ENCODE data around the gene MDGA2.
"Not testable (repeated sequence)": the region's sequence is repeated elsewhere in the genome, so short reads cannot be mapped to it uniquely, and the experiment has no call there.

Gene MDGA2

DNA sequence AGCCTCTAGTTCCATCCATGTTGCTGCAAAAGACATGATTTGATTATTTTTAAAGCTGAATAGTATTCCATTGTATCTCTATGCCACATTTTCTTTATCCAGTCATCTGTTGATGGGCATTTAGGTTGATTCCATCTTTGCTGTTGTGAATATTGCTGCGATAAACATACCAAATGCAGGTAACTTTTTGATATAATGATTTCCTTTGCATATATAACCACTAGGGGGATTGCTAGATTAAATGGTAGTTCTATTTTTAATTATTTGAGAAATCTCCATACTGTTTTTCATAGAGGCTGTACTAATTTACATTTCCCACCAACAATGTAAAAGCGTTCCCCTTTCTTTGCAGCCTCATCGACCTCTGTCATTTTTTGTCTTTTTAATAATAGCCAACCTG is 342.5 kb downstream of the MDGA2 start:
- DNase-seq (ENCODE audit: low read depth, low spot score) = no peak

- peak; percentile 56 for DNase-seq (ENCODE audit: low read depth, low spot score)
These were observed 343.3 kb downstream of the MDGA2 start for GRCh38 chr14:47332106-47332505.

DNA sequence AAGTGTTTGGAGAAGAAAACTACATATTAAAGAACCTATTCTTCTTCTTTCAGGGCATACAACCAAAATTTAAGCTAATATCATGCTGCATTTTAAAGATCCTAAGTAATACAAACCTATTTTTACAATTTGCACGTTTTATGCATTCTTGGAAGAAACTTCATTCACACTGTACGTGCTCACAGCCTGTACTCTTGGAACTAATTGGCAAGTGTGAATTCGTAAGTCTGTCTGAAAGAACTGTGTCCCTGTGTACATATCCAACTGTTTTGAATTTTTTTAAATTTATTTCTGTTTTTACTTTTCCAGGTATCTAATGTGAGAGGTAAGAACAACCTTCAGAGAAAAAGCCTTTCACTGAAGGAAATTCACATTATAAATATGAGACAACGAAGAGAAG is 347.0 kb downstream of the MDGA2 start:
- DNase-seq (ENCODE audit: low read depth, low spot score) = no peak

DNA sequence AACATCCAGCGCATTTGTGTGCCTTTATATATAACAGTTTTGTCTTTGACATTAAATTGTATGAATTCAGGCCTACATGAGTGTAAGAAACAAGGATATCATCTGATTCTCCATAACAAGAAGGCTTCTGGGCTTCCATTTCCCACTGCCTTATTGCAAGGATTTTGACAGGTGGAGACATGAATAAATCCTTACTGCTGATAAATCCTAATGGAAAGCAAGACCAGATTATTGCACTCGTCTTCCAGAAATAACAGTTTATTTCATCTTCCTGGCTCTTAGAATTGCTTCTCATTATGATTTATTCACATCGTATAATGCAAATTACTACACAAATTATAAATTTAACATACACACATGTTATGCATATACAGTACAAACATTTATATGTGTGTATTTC is 348.1 kb downstream of the MDGA2 start:
- DNase-seq (ENCODE audit: low read depth, low spot score) = no peak

GRCh38 chr14:47322751-47323150 is 352.7 kb downstream of the MDGA2 start:
- no peak for DNase-seq (ENCODE audit: low read depth, low spot score)

GRCh38 chr14:47302121-47302520 is 373.3 kb downstream of the MDGA2 start:
- DNase-seq (ENCODE audit: low read depth, low spot score) = no peak

- DNase-seq (ENCODE audit: low read depth, low spot score) = peak; percentile 62
These were observed 374.6 kb downstream of the MDGA2 start for GRCh38 chr14:47300796-47301195.

DNA sequence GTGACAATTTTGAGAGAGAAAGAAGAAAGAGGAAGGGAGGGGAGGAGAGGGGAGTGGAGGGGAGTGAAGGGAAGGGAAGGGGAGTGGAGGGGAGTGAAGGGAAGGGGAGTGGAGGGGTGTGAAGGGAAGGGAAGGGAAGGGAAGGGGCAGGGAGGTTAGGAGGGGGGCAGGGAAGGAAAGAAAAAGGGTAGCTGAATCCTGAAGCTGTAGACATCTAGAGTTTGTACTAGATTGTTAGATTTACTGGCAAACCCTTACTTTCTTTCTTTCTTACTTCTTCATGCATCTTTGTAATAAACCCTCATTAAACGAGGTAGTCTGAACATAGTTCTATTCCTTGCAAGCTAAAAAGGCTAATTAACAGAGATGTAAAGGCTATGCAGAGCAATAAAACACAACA is 378.0 kb downstream of the MDGA2 start:
- DNase-seq (ENCODE audit: low read depth, low spot score) = no peak

GRCh38 chr14:47284283-47284682 is 391.1 kb downstream of the MDGA2 start:
- peak; percentile 21 for DNase-seq (ENCODE audit: low read depth, low spot score)

DNA sequence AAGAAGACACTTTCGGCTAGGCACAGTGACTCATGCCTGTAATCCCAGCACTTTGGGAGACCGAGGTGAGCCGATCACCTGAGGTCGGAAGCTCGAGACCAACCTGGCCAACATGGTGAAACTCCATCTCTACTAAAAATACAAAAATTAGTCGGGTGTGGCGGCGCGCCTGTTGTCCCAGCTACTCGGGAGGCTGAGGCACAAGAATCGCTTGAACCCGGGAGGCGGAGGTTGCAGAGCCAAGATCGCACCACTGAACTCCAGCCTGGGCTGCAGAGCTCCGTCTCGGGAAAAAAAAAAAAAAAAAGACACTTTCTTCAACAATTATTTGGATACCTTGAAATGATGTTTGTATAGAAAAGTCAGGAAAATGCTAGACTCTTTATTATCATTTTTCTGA is 393.6 kb downstream of the MDGA2 start:
- not testable (repeated sequence) for DNase-seq (ENCODE audit: low read depth, low spot score)

- peak; percentile 69 for DNase-seq (ENCODE audit: low read depth, low spot score)
These were observed 397.1 kb downstream of the MDGA2 start for GRCh38 chr14:47278233-47278842.

GRCh38 chr14:47277703-47278102 is 397.7 kb downstream of the MDGA2 start:
- no peak for DNase-seq (ENCODE audit: low read depth, low spot score)

GRCh38 chr14:47276931-47277330 is 398.5 kb downstream of the MDGA2 start:
- DNase-seq (ENCODE audit: low read depth, low spot score) = no peak

DNA sequence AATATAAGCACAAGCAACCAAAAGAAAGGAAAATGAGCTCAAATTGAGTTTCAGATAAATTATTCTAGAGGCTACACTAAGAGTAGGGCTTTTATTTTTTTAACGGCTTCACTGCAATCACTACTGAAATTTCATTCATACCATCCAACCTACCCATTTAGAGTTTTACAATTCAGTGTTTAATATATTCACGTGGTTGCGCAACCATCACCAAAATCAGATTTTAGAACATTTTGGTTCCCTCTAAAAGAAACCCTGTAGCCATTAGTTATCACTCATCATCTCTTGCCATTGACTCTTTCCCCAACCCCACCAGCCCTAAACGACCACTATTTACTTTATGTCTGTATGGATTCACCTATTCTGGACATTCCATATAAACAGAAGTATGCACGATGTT is 401.5 kb downstream of the MDGA2 start:
- DNase-seq (ENCODE audit: low read depth, low spot score) = no peak

DNA sequence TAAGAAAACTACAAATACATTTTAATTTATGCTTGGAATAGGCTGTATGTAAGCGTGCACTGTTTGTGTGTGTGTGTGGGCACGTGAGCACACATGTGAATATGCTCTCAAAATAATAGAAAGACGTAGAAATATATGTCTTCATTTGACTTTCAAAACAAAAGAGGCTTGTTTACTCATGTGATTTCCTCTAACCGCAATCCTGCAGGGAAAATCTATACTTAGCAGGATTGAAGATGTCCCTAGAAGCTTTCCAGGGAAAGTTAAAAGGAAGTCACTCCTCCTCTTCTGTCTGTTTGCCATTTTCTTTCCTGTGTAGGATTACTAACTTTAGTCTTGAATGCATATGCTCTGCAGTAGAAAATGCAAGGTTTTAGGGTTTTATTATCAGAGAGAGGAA is 404.7 kb downstream of the MDGA2 start:
- no peak for DNase-seq (ENCODE audit: low read depth, low spot score)

DNA sequence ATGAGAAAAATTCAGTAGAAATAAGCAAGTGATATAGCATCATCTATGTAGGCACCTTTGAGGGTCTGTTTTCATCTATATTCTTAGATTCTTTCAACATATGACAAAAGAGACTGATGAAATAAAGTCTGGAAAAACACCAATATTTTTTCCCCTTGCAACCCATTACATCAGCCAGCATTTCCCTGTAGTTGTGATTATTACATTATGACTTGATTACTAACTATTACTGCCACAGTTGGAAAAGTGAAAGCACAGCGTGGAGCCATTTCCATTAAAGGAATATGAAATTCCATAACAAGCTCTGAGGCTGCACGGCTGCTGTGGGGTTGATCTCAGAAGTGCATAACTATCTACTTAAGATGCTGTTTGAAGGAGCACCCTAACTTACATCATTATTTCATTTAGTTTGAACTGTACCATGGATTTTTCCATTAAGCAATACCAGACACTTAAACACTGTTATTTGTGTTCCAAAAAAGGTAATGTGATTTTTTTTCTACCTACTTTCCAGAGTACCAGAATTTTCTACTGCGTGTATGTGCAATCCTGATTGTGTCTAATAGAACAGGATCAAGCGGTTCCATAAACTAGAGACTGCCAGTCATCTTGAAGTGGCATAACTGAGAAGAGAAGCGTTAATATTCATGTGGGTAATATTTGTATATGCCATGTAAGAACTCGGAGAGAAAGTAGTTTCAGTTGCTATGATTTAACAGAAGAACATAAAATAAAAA is 405.5 kb downstream of the MDGA2 start:
- no peak for DNase-seq (ENCODE audit: low read depth, low spot score)

GRCh38 chr14:47264842-47265241 is 410.6 kb downstream of the MDGA2 start:
- no peak for DNase-seq (ENCODE audit: low read depth, low spot score)

DNA sequence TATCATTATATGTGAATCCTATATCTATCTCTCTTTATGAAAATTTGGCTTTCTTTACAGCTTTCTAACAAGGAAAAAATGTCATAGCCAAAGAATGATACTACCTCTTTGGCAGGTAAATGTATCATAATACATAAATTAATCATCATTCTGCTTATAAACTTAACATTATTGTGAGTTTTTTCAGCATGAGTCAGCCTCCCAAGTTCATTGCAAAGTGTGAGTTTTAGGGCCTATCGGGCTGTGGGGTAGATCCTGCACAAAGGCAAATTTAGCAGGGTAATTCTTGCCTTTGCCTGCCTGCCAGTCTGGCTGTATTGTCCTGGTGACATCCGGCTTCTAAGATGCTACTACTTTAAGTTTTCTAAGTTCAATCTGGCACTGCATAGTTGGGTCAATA is 412.6 kb downstream of the MDGA2 start:
- no peak for DNase-seq (ENCODE audit: low read depth, low spot score)

DNA sequence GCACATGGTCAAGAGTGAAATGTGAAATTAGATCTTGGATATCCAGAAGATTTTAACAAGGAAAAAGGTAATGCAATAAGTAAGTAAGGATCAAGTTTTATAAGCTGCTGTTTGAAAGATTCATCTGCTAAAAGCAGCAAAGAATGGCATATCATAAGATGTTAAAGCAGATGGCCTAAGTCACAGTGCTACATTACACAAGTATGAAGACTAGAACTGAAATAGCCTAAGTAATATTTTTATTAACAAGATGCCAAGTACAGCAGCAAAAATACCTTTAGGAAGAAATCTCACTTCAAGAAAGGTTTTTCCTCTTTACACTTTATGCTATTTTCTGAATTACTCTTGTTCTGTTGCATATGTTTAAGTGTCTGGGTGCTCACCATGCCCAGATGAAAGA is 414.1 kb downstream of the MDGA2 start:
- no peak for DNase-seq (ENCODE audit: low read depth, low spot score)

DNA sequence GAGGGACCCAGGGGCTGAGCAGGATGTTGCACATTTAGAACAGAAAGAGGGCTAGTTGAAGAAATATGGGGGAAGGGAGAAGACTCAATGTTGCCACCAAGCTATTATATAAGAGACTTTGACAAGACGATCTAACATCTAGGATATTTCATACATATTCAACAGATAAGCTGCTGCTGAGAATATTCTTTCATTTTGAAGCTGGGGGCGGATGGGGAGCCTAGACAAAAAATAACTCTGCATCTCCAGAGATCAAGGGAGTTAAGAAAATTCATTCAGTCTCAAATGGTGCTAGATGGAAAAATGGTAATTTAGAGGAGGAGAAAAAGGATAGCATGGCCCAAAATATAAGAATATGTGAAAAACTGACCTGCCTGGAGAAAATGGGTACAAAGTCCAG is 415.6 kb downstream of the MDGA2 start:
- no peak for DNase-seq (ENCODE audit: low read depth, low spot score)

- DNase-seq (ENCODE audit: low read depth, low spot score) = no peak
These were observed 418.4 kb downstream of the MDGA2 start for GRCh38 chr14:47257013-47257412.

DNA sequence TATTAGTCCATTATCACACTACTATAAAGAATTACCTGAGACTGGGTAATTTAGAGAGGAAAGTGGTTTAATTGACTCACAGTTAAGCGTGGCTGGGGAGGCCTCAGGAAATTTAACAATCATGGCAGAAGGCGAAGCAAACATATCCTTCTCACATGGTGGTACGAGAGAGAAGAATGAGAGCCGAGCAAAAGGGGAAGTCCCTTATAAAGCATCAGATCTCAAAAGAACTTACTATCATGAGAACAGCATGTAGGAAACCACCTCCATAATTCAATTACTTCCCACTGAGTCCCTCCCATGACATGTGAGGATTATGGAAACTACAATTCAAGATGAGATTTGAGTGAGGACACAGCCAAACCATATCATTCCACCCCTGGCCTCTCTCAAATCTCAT is 422.6 kb downstream of the MDGA2 start:
- DNase-seq (ENCODE audit: low read depth, low spot score) = no peak

DNA sequence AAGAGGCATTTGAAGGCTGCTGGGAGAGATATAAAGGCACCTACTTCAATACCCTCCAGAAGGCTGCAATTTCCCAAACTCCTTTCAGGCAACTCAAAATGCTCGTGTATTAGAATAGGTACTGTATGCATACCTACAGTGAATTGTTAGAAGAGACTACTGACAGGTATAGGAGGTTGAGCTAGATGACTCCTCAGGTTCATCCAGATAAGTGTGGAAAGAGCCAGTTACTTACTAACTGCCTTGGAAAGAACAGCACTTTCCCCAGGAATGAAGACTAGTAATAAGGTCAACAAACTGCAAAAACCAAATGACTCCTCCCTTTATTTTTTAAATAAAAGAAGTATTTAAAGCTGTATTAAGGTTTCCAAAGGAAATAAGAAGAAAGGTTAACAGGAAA is 429.0 kb downstream of the MDGA2 start:
- no peak for DNase-seq (ENCODE audit: low read depth, low spot score)

GRCh38 chr14:47242579-47242978 is 432.8 kb downstream of the MDGA2 start:
- DNase-seq (ENCODE audit: low read depth, low spot score) = not testable (repeated sequence)

Data from astrocyte of the hippocampus (primary cell).